WERI-Rb-1 (cell line): Measurements from ENCODE around the gene XYLT2.
"Not testable (repeated sequence)": the region's sequence is repeated elsewhere in the genome, so short reads cannot be mapped to it uniquely, and the experiment has no call there.

Experiments used
- DNase-seq: peaks from one replicate; pipeline ENCODE4 v3.0.0-alpha.2; 2020
- H3K27ac ChIP-seq: fragments of 250-450 bp; sonication (Bioruptor Pico); 2 replicates; pipeline ENCODE4 v1.5.1; 2020; ENCODE audit warnings: mild to moderate bottlenecking, moderate library complexity
- H3K27me3 ChIP-seq: fragments of 250-450 bp; sonication (Bioruptor Pico); 2 replicates; pipeline ENCODE4 v1.5.1; 2021; ENCODE audit warnings: mild to moderate bottlenecking, low read depth, moderate library complexity; ENCODE audit not compliant: insufficient read depth, severe bottlenecking
- H3K36me3 ChIP-seq: fragments of 250-450 bp; sonication (Bioruptor Pico); 2 replicates; pipeline ENCODE4 v1.5.1; 2020; ENCODE audit warnings: mild to moderate bottlenecking, moderate library complexity
- H3K4me3 ChIP-seq: 2 replicates; pipeline ENCODE4 v1.5.1; 2011; ENCODE audit warnings: low read depth, mild to moderate bottlenecking, control low read depth, low read length
- H3K9me3 ChIP-seq: fragments of 250-450 bp; sonication (Bioruptor Pico); 2 replicates; pipeline ENCODE4 v1.5.1; 2021; ENCODE audit warnings: mild to moderate bottlenecking, moderate library complexity; ENCODE audit not compliant: severe bottlenecking
- CTCF ChIP-seq: IDR thresholded peaks from 2 replicates; pipeline ENCODE4 v1.5.1; 2011; ENCODE audit warnings: low read depth, mild to moderate bottlenecking, control low read depth, inconsistent platforms, low read length

Gene XYLT2

GRCh38 chr17:50316016-50316587, 29.8 kb upstream of the XYLT2 start:
- H3K27me3 ChIP-seq: no peaks in the 10 kb centered on the region
- no peak for TF ChIP-seq CTCF
- no peak overlapping the region for H3K4me3 ChIP-seq
- H3K36me3 ChIP-seq: no peaks in the 10 kb centered on the region
- H3K27ac ChIP-seq: peak overlapping the region; percentile 26
- peaks cover 3% of the 10 kb centered on the region for H3K9me3 ChIP-seq
- DNase-seq: no peak

GRCh38 chr17:50316660-50317059, 29.3 kb upstream of the XYLT2 start:
- not testable (repeated sequence) for H3K4me3 ChIP-seq, H3K36me3 ChIP-seq, DNase-seq, H3K9me3 ChIP-seq, H3K27me3 ChIP-seq
- H3K27ac ChIP-seq: peak overlapping the region; percentile 85

- no peak for TF ChIP-seq CTCF
Measured at GRCh38 chr17:50317121-50317520, 28.8 kb upstream of the XYLT2 start.

GRCh38 chr17:50318501-50319285, 27.2 kb upstream of the XYLT2 start:
- H3K27me3 ChIP-seq: no peaks in the 10 kb centered on the region
- H3K4me3 ChIP-seq: peak overlapping the region; percentile 33
- peak overlapping the region; percentile 85 for H3K27ac ChIP-seq
- peaks cover 3% of the 10 kb centered on the region for H3K9me3 ChIP-seq
- no peaks in the 10 kb centered on the region for H3K36me3 ChIP-seq
- peak; percentile 94 for DNase-seq
- TF ChIP-seq CTCF: 0 out of 2 replicates have a peak, but pooled peaks have one; percentile 6

More at GRCh38 chr17:50317121-50317520, 28.8 kb upstream of the XYLT2 start:
- peak overlapping the region; percentile 85 for H3K27ac ChIP-seq
- DNase-seq: no peak
- peaks cover 3% of the 10 kb centered on the region for H3K9me3 ChIP-seq
- no peak overlapping the region for H3K4me3 ChIP-seq
- no peaks in the 10 kb centered on the region for H3K36me3 ChIP-seq
- no peaks in the 10 kb centered on the region for H3K27me3 ChIP-seq

GRCh38 chr17:50319306-50320004, 26.5 kb upstream of the XYLT2 start:
- H3K36me3 ChIP-seq: no peaks in the 10 kb centered on the region
- no peak for TF ChIP-seq CTCF
- H3K27ac ChIP-seq: peak overlapping the region; percentile 85
- peaks cover 3% of the 10 kb centered on the region for H3K9me3 ChIP-seq
- no peak for DNase-seq
- H3K27me3 ChIP-seq: no peaks in the 10 kb centered on the region
- H3K4me3 ChIP-seq: peak overlapping the region; percentile 33

GRCh38 chr17:50322271-50322670, 23.7 kb upstream of the XYLT2 start:
- H3K36me3 ChIP-seq: no peaks in the 10 kb centered on the region
- H3K27ac ChIP-seq: no peak overlapping the region
- TF ChIP-seq CTCF: no peak
- no peak overlapping the region for H3K4me3 ChIP-seq
- DNase-seq: no peak
- no peaks in the 10 kb centered on the region for H3K9me3 ChIP-seq
- H3K27me3 ChIP-seq: no peaks in the 10 kb centered on the region
